HepG2 (cell line): ENCODE results near the gene LDLRAD4. TPM values are rescaled to one million over a fixed set of nuclear protein-coding genes. Genes with fewer than 3 reads are reported as not detected.

ENCODE experiments used
- GLMP ChIP-seq: sonication (generic); formaldehyde crosslinking; IDR thresholded peaks from 2 replicates; pipeline ENCODE4 v1.9.0; 2021; ENCODE audit warnings: missing genetic modification reagents, mild to moderate bottlenecking, borderline replicate concordance
- KDM5B ChIP-seq: sonication (generic); formaldehyde crosslinking; IDR thresholded peaks from 2 replicates; pipeline ENCODE4 v1.4.0; 2020; ENCODE audit warnings: missing genetic modification reagents, mild to moderate bottlenecking, borderline replicate concordance
- NCOR1 ChIP-seq: fragments of 200-600 bp; sonication (generic); IDR thresholded peaks from 2 replicates; pipeline ENCODE4 v1.7.0; 2017; ENCODE audit warnings: antibody characterized with exemption, low read length, borderline replicate concordance
- RNF2 ChIP-seq: fragments of 450-650 bp; conservative IDR thresholded peaks from 2 replicates; pipeline ENCODE4 v1.6.1; 2016; ENCODE audit warnings: low read depth
- TCF12 ChIP-seq, 2 experiments: fragments of 450-650 bp in 1 of 2; sonication (generic) in 1 of 2; formaldehyde crosslinking in 1 of 2; IDR thresholded peaks; 2 replicates each; pipeline versions ENCODE4 v1.6.1 to v1.8.0; 2017 to 2022; ENCODE audit warnings: antibody characterized with exemption in 1 of 2, mild to moderate bottlenecking in 1 of 2, missing genetic modification reagents in 1 of 2, moderate library complexity in 1 of 2
- ZNF747 ChIP-seq: sonication (generic); formaldehyde crosslinking; IDR thresholded peaks from 2 replicates; pipeline ENCODE4 v1.8.1; 2023; ENCODE audit warnings: missing genetic modification reagents, mild to moderate bottlenecking, borderline replicate concordance
- polyA plus RNA-seq, 8 experiments: library from polyadenylated mRNA; depleted of rRNA in 3 of 8; stranded (reverse) in 7 of 8; unstranded in 1 of 8; fragments of >200 nt; fragmentation: Illumina TruSeq in 4 of 8; extraction: Trizol in 4 of 8; gene quantifications; 2 replicates each; pipeline versions ENCODE4 v1.2.1 to v1.2.3, GENCODE V29; 2011 to 2016; ENCODE audit warnings: low read depth in 4 of 8, missing spikeins in 1 of 8, mixed read lengths in 1 of 8; ENCODE audit not compliant: insufficient read depth in 1 of 8
- total RNA-seq, 5 experiments: library from RNA; depleted of rRNA; stranded (reverse); fragments of >200 nt; fragmentation: Illumina TruSeq; extraction: Trizol; gene quantifications; 2 replicates each; pipeline ENCODE4 v1.2.3, GENCODE V29; 2016; ENCODE audit warnings: low read depth in 1 of 5
- TF ChIP-seq, protein P1 (sequence below): sonication (generic); formaldehyde crosslinking; IDR thresholded peaks from 2 replicates; pipeline ENCODE4 v1.5.1; 2020; ENCODE audit warnings: missing genetic modification reagents, mild to moderate bottlenecking, borderline replicate concordance
- TF ChIP-seq, protein P2 (sequence below): IDR thresholded peaks from 2 replicates; pipeline ENCODE4 v1.6.1; 2016; ENCODE audit warnings: low read depth, missing genetic modification reagents, missing compliant biosample characterization
- TF ChIP-seq, protein P3 (sequence below): sonication (generic); formaldehyde crosslinking; IDR thresholded peaks from 2 replicates; pipeline ENCODE4 v1.5.1; 2020; ENCODE audit warnings: missing genetic modification reagents, mild to moderate bottlenecking, borderline replicate concordance

Gene LDLRAD4
- total and polyA plus RNA-seq, 2 of the 13 experiments (the other 11 are each of a cell fraction or from before 2014, with no cell fraction given): 13.6 to 20.9 TPM

GRCh38 chr18:13541621-13542519 is 323.3 kb downstream of the LDLRAD4 start (continued):
- TF ChIP-seq, protein P1, sequence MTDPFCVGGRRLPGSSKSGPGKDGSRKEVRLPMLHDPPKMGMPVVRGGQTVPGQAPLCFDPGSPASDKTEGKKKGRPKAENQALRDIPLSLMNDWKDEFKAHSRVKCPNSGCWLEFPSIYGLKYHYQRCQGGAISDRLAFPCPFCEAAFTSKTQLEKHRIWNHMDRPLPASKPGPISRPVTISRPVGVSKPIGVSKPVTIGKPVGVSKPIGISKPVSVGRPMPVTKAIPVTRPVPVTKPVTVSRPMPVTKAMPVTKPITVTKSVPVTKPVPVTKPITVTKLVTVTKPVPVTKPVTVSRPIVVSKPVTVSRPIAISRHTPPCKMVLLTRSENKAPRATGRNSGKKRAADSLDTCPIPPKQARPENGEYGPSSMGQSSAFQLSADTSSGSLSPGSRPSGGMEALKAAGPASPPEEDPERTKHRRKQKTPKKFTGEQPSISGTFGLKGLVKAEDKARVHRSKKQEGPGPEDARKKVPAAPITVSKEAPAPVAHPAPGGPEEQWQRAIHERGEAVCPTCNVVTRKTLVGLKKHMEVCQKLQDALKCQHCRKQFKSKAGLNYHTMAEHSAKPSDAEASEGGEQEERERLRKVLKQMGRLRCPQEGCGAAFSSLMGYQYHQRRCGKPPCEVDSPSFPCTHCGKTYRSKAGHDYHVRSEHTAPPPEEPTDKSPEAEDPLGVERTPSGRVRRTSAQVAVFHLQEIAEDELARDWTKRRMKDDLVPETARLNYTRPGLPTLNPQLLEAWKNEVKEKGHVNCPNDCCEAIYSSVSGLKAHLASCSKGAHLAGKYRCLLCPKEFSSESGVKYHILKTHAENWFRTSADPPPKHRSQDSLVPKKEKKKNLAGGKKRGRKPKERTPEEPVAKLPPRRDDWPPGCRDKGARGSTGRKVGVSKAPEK (CRISPR knock-in tag): no peak
- TF ChIP-seq NCOR1 (peak; percentile 89), ZNF747 (CRISPR knock-in tag) (no peak), TCF12 (IDR thresholded peaks at IDR 0.05) (no peak), TCF12 (CRISPR knock-in tag; IDR thresholded peaks at IDR 0.05) (peak; percentile 75; the same call in 1 of the 2 replicates), KDM5B (CRISPR knock-in tag) (peak; percentile 56; the same call in 1 of the 2 replicates), GLMP (CRISPR knock-in tag) (no peak), RNF2 (no peak)
- TF ChIP-seq, protein P2, sequence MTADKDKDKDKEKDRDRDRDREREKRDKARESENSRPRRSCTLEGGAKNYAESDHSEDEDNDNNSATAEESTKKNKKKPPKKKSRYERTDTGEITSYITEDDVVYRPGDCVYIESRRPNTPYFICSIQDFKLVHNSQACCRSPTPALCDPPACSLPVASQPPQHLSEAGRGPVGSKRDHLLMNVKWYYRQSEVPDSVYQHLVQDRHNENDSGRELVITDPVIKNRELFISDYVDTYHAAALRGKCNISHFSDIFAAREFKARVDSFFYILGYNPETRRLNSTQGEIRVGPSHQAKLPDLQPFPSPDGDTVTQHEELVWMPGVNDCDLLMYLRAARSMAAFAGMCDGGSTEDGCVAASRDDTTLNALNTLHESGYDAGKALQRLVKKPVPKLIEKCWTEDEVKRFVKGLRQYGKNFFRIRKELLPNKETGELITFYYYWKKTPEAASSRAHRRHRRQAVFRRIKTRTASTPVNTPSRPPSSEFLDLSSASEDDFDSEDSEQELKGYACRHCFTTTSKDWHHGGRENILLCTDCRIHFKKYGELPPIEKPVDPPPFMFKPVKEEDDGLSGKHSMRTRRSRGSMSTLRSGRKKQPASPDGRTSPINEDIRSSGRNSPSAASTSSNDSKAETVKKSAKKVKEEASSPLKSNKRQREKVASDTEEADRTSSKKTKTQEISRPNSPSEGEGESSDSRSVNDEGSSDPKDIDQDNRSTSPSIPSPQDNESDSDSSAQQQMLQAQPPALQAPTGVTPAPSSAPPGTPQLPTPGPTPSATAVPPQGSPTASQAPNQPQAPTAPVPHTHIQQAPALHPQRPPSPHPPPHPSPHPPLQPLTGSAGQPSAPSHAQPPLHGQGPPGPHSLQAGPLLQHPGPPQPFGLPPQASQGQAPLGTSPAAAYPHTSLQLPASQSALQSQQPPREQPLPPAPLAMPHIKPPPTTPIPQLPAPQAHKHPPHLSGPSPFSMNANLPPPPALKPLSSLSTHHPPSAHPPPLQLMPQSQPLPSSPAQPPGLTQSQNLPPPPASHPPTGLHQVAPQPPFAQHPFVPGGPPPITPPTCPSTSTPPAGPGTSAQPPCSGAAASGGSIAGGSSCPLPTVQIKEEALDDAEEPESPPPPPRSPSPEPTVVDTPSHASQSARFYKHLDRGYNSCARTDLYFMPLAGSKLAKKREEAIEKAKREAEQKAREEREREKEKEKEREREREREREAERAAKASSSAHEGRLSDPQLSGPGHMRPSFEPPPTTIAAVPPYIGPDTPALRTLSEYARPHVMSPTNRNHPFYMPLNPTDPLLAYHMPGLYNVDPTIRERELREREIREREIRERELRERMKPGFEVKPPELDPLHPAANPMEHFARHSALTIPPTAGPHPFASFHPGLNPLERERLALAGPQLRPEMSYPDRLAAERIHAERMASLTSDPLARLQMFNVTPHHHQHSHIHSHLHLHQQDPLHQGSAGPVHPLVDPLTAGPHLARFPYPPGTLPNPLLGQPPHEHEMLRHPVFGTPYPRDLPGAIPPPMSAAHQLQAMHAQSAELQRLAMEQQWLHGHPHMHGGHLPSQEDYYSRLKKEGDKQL (CRISPR knock-in tag): peak; percentile 89
- TF ChIP-seq, protein P3, sequence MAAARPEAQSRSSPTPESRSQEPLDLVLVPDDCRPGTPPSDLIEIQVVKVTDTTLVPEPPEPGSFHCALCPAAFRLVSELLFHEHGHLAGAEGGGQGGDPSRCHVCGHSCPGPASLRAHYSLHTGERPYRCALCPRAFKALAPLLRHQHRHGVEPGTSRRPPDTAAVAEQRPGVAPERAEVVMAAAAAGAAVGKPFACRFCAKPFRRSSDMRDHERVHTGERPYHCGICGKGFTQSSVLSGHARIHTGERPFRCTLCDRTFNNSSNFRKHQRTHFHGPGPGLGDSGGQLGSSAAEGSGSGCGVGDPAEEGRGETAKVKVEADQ (CRISPR knock-in tag): peak; percentile 18; the same call in 1 of the 2 replicates
